Right forelimb (tissue), 1 donor: ENCODE results near the gene HSPA1B.
A peak's percentile ranks its signal among the peaks of the same experiment; 100 is the strongest.
"Not testable (repeated sequence)": the region's sequence is repeated elsewhere in the genome, so short reads cannot be mapped to it uniquely, and the experiment has no call there.

ENCODE experiments used
- DNase-seq: peaks from one replicate; pipeline ENCODE4 v3.0.0-alpha.2; 2018

The HSPA1B gene

GRCh38 chr6:31829633-31830283, 2.2 kb downstream of the HSPA1B start:
- DNase-seq: no peak

- DNase-seq: no peak
Measured at GRCh38 chr6:31830886-31831335, 3.4 kb downstream of the HSPA1B start.

GRCh38 chr6:31831350-31832215, 4.0 kb downstream of the HSPA1B start:
- DNase-seq: no peak

DNA sequence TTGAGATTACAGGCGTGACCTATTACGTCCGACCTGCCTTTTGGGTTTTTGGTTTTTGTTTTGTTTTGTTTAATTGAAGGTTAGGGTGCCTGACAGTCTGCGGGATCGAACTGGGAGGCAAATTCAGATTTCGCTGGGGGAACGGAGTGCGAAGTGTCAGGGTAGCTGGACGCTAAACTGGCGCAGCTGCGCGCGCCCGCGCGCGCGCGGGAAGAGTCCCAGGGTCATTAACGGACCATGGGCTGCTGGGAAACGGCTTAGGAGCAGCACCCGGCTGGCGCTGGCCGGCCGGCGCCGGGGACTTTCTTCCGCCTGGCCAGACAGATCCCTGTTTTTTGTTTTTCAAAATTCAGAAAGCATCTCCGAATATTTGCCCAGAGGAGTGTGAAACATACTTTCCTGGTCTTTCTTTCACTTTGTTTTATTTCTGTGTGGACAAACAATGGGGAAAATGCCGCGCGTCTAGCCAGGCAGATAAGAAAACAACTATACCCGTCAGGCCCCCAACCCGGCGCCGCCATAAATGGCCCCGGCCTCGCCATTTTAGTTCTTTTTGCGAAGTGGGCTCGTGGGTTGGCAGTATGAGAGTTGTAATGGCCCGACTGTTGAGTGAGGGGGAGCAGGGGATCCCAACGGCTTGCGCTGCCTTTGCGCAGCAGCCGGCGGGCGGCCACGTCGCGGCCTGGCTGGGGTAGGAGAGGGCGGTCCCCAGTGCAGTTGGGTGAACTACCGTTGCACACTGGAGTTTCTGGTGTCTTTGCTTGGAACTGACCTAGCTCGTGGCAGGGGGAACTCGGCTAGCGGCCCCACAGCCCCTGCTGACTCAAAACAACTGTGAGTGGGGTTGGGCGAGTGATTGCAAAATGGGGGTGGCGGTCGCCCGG, 7.1 kb downstream of the HSPA1B start:
- DNase-seq: peak; percentile 93

DNA sequence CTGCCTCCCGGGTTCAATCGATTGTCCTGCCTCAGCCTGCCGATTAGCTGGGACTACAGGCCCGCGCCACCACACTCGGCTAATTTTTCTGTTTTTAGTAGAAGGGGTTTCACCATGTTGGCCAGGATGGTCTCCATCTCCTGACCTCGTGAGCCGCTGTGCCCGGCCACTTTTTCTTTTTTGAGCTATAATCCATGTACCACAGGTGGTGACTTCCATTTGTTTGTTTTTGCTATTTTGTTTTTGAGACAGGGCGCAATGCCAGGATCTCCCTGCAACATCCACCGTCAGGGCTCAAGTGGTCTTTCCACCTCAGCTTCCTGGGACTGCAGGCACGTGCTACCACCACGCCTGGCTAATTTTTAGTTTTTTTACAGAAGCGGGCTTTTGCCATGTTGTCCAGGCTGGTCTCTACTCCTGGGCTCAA, 8.5 kb downstream of the HSPA1B start:
- no peak for DNase-seq

DNA sequence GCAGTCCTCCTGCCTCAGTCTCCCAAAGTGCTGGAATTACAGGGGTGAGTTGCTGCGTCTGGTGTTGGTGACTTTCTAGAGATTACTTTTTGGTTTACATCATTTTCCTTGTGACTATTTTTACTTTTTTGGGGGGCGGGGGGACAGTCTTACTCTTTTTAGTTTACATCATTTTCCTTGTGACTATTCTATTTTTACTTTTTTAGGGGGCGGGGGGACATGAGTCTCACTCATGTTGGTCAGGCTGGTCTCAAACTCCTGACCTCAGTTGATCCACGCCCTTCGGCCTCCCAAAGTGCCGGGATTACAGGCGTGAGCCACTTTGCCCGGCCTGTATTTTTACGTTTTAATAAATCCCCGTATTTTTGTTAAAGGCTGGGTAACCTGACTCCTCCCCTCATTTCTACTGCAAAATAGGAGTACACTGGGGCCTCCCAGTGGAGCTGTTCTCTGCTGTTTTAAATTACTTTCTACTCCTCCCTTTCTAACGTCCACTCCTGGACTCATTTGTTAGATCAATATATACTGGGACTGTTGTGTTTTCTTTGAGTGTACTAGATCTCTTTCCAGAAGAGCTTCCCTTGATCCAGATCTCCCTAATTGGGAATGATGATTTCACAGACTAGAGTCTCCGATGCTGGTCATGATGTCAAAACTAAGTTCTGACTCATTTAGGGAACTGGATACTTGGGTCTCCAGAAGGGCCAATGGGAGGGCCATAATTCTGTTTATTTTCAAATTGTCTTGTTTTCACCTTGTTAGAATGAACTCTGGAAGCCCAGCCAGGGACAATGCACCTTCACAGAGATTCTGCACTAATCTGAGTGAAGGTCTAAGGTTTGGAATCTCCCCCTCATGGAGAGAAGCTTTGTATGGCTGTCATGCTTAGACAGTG, 9.2 kb downstream of the HSPA1B start:
- no peak for DNase-seq

DNA sequence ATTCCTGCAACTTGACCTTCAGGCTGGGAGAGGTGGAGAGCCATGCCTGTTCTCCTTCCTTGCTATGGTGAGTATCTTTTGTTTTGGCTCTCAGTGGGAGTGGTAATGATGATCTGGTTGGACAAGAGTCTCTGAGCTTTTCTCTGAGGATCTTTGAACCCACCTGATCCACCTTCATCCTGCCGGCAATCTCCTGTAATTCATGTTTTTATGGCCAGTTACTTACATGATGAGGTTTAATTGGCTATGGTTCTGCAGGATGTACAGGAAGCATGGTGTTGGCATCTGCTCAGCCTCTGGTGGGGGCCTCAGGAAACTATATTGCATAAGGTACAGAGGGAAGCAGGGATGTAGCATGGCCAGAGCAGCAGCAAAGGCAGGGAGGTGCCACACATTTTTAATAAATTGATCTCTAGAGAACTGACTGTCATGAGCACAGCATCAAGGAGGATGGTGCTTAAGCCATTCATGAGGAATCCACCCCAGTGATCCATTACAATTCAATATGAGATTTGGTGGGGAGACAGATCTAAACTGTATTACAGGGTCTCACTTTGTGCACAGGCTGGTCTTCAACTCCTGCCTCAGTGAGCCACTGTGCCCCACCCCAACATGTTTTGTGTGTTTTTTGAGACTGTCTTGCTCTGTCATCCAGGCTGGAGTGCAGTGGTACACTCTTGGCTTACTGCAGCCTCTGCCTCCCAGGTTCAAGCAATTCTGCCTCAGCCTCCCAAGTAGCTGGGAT, 10.0 kb downstream of the HSPA1B start:
- DNase-seq: no peak

GRCh38 chr6:31838114-31838553, 10.6 kb downstream of the HSPA1B start:
- DNase-seq: not testable (repeated sequence)

DNA sequence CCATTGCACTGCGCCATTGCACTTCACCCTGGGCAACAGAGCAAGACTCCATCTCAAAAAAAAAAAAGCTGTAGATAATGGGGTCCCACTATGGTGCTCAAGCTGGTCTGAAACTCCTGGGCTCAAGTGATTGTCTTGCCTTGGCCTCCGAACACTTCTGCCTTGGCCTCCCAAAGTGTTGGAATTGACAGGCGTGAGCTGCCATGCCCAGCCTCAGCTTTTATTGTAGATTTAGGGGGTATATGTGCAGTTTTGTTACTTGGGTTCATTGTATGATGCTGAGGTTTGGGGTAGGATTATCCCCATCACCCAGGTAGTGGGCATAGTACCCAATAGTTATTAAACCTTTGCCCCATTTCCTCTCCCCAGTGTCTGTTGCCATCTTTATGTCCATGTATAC, 11.4 kb downstream of the HSPA1B start:
- no peak for DNase-seq

DNA sequence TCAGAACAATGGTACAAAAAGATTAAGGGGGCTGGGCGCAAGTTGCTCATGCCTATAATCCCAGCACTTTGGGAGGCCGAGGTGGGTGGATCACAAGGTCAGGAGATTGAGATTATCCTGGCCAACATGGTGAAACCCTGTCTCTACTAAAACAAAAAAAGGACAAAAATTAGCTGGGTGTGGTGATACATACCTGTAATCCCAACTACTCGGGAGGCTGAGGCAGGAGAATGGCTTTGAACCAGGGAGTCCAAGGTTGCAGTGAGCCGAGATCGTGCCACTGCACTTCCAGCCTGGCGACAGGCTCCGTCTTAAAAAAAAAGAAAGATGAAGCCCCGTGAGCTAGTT, 12.2 kb downstream of the HSPA1B start:
- DNase-seq: not testable (repeated sequence)

GRCh38 chr6:31842053-31842452, 14.5 kb downstream of the HSPA1B start:
- no peak for DNase-seq

DNA sequence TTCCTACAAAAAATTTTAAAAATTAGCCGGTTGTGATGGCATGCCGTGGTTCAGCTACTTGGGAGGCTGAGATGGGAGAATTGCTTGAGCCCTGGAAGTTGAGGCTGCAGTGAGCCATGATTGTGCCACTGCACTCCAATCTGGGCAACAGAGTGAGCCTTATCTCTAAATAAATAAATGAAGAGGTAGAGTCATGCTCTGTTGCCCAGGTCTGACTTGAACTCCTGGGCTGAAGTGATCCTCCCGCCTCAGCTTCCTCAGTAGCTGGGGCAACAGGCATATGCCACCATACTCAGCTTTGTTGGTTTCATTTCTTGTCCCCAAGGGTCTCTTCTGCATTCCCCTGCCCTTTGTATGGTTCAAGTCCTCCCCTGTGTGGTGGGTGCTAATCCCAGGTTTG, 17.0 kb downstream of the HSPA1B start:
- DNase-seq: no peak

- no peak for DNase-seq
Measured at GRCh38 chr6:31847276-31847978, 19.9 kb downstream of the HSPA1B start.

DNA sequence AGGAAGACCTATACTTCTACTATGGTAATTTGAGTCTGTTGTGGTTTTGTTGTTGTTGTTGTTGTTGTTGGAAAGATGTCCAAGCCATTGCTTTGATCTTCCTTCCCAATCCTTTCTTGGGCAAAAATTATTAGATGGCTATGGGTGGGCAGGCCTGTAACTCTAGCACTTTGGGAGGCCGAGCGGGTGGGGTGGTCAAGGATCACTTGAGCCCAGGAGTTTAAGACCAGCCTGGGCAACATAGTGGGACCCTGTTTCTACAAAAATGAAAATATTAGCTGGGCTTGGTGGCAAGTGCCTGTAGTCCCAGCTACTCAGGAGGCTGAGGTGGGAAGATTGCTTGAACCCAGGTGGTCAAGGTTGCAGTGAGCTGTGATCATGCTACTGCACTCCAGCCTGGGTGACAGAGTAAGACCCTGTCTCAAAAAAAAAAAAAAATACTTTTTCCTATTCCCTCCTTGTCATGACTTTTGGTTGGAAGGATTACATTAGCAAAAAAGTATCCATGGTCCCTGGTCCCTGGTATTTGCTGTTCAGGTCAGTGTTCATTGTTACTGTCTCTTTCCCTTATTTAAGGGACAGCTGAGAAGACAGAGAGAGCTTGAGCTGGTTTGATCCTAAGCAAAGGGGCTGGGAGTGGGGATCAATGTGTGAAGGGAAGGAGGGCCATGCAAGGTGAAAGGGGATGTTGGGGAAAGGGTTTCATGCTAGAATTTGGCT, 23.4 kb downstream of the HSPA1B start:
- no peak for DNase-seq

DNA sequence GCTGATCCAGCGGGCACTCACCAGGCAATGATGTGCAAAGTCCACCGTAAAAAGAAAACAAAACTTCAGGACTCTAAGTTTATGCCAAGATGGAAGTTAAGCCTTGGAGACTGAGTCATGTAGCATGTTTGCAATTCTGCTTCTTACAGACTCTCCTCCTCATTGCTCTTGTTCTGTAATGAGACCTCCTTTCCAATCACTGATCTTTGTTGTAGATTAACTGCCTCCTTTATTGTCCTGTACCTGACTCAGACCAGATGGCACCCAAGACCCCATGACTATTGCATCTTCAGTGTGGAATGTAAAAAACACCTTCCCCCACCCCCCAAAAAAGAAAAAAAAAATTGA, 23.9 kb downstream of the HSPA1B start:
- no peak for DNase-seq

- DNase-seq: not testable (repeated sequence)
Measured at GRCh38 chr6:31851980-31852718, 24.6 kb downstream of the HSPA1B start.

GRCh38 chr6:31857774-31858173, 30.2 kb downstream of the HSPA1B start:
- not testable (repeated sequence) for DNase-seq

DNA sequence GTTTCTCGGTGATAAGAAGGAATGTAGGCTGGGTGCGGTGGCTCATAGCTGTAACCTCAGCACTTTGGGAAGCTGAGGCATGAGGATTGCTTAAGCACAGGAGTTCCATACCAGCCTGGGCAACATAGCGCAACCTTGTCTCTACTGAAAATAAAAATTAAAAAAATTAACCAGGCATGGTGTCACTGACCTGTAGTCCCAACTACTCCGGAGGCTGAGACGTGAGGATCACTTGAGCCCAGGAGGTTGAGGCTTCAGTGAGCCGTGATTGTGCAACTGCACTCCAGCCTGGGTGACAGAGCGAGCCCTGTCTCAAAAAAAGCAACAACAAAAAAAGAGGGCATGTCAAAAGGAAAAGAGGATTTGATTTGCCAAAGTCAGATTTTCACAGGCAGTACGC, 31.2 kb downstream of the HSPA1B start:
- no peak for DNase-seq

- DNase-seq: no peak
Measured at GRCh38 chr6:31859923-31860322, 32.4 kb downstream of the HSPA1B start.
